Measurements from ENCODE around the gene F7. TPM values are rescaled to one million over a fixed set of nuclear protein-coding genes. Genes with fewer than 3 reads are reported as not detected.
"Not testable (repeated sequence)": the region's sequence is repeated elsewhere in the genome, so short reads cannot be mapped to it uniquely, and the experiment has no call there.

The F7 gene
- total RNA-seq, 1 experiment from 2014 or later: 52.4 TPM

DNA sequence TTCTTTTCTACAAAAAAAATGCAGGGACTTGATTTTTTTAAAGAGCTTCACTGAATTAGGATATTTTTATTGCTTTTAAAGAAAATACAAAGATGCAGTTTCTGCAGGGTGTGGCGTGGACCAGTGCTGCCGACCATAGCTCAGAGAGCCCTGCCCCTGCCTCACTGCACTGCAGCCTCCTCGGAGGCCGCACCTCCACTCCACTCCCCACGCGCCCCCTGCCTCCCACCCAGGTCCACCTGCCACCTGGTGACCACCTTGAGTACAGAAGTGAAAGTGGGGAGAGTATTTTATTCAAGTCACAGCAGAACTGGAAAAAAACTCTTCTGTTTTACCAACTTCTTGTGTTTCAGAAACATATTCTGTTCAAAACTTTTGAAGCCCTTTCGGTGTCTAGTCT lies 7.9 kb upstream of the F7 start:
- Histone ChIP-seq H3K9me3 (no peaks in the 10 kb centered on the region), H3K4me1 (peaks cover 12% of the 10 kb centered on the region; the same call in 1 of the 2 replicates), H3K4me3 (ENCODE audit: low read depth, low read length) (no peak overlapping the region), H3K36me3 (ENCODE audit: control insufficient read depth, insufficient read depth, low read length) (no peaks in the 10 kb centered on the region), H3K27me3 (replicated peaks; ENCODE audit: control insufficient read depth, insufficient read depth, low read length) (no peaks in the 10 kb centered on the region)
- ChIA-PET CTCF (no interaction called here), POLR2A (no interaction called here)
- no peak overlapping the region for H3K27ac Mint-ChIP-seq (ENCODE audit: unreplicated experiment)
- no peaks in the 10 kb centered on the region for H3K36me3 Mint-ChIP-seq (ENCODE audit: insufficient read depth, unreplicated experiment)
- H3K4me3 Mint-ChIP-seq (ENCODE audit: unreplicated experiment): no peak overlapping the region
- BruUV-seq (replicated peaks): no TSS peak
- no peaks in the 10 kb centered on the region for H3K9me3 Mint-ChIP-seq (ENCODE audit: unreplicated experiment)
- no peak for DNase-seq
- peaks cover 7% of the 10 kb centered on the region for H3K4me1 Mint-ChIP-seq (ENCODE audit: low read depth, unreplicated experiment)
- TF ChIP-seq, protein P1, sequence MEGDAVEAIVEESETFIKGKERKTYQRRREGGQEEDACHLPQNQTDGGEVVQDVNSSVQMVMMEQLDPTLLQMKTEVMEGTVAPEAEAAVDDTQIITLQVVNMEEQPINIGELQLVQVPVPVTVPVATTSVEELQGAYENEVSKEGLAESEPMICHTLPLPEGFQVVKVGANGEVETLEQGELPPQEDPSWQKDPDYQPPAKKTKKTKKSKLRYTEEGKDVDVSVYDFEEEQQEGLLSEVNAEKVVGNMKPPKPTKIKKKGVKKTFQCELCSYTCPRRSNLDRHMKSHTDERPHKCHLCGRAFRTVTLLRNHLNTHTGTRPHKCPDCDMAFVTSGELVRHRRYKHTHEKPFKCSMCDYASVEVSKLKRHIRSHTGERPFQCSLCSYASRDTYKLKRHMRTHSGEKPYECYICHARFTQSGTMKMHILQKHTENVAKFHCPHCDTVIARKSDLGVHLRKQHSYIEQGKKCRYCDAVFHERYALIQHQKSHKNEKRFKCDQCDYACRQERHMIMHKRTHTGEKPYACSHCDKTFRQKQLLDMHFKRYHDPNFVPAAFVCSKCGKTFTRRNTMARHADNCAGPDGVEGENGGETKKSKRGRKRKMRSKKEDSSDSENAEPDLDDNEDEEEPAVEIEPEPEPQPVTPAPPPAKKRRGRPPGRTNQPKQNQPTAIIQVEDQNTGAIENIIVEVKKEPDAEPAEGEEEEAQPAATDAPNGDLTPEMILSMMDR (IDR thresholded peaks at IDR 0.05; ENCODE audit: insufficient read depth in 1 of 2, low read depth in 1 of 2, low read length in 1 of 2, severe bottlenecking in 1 of 2, unreplicated experiment in 1 of 2): no peak
- H3K27me3 Mint-ChIP-seq (ENCODE audit: insufficient read depth, unreplicated experiment): no peaks in the 10 kb centered on the region
- intact Hi-C loops (cut with micrococcal nuclease; ENCODE audit: unreplicated experiment): no loop called here

DNA sequence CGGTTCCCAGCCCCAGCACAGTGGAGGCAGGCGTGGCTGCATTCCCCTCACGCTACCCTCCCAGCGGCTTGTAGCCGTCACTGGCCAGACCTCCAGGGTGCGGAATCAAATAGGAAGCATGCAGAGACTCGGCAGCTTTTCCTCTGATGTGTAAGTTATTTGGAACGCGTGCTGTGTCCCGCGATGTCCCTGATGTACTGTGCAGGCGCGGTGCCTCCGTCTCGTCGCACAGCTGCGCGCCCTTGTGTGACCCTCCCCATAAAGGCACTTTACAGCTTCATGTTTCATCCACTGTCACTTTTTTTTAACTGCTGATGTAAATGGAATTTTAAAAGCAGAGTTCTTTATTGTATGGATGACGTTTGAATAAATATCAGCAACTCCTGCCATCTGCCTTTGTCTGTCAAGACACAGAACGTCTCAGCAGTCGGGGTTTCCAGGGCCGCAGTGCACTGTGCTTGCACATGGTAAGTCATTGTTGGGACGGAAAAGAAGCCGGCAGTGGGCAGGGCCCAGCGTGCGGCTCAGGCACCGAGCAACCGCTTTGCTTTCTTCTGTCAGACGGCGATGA lies 7.3 kb upstream of the F7 start:
- TF ChIP-seq, protein P1 (IDR thresholded peaks at IDR 0.05; ENCODE audit: insufficient read depth in 1 of 2, low read depth in 1 of 2, low read length in 1 of 2, severe bottlenecking in 1 of 2, unreplicated experiment in 1 of 2): no peak

GRCh38 chr13:113099142-113099541 lies 6.4 kb upstream of the F7 start:
- Mint-ChIP-seq H3K9me3 (ENCODE audit: unreplicated experiment) (no peaks in the 10 kb centered on the region), H3K27me3 (ENCODE audit: insufficient read depth, unreplicated experiment) (no peaks in the 10 kb centered on the region), H3K36me3 (ENCODE audit: insufficient read depth, unreplicated experiment) (no peaks in the 10 kb centered on the region), H3K4me1 (ENCODE audit: low read depth, unreplicated experiment) (peaks cover 7% of the 10 kb centered on the region), H3K27ac (ENCODE audit: unreplicated experiment) (no peak overlapping the region), H3K4me3 (ENCODE audit: unreplicated experiment) (no peak overlapping the region)
- H3K4me1 ChIP-seq: peaks cover 17% of the 10 kb centered on the region
- no peaks in the 10 kb centered on the region for H3K27me3 ChIP-seq (replicated peaks; ENCODE audit: control insufficient read depth, insufficient read depth, low read length)
- TF ChIP-seq, protein P1 (IDR thresholded peaks at IDR 0.05; ENCODE audit: insufficient read depth in 1 of 2, low read depth in 1 of 2, low read length in 1 of 2, severe bottlenecking in 1 of 2, unreplicated experiment in 1 of 2): no peak
- no peak overlapping the region for H3K4me3 ChIP-seq (ENCODE audit: low read depth, low read length)
- DNase-seq: no peak
- POLR2A ChIA-PET: no interaction called here
- CTCF ChIA-PET: no interaction called here
- intact Hi-C loops (cut with micrococcal nuclease; ENCODE audit: unreplicated experiment): no loop called here
- BruUV-seq (replicated peaks): no TSS peak
- H3K36me3 ChIP-seq (ENCODE audit: control insufficient read depth, insufficient read depth, low read length): no peaks in the 10 kb centered on the region
- no peaks in the 10 kb centered on the region for H3K9me3 ChIP-seq

More for the DNA sequence above, 7.3 kb upstream of the F7 start:
- no peak overlapping the region for H3K4me3 Mint-ChIP-seq (ENCODE audit: unreplicated experiment)
- no peaks in the 10 kb centered on the region for H3K36me3 Mint-ChIP-seq (ENCODE audit: insufficient read depth, unreplicated experiment)
- H3K27ac Mint-ChIP-seq (ENCODE audit: unreplicated experiment): no peak overlapping the region
- H3K4me1 Mint-ChIP-seq (ENCODE audit: low read depth, unreplicated experiment): peaks cover 7% of the 10 kb centered on the region
- H3K27me3 ChIP-seq (replicated peaks; ENCODE audit: control insufficient read depth, insufficient read depth, low read length): no peaks in the 10 kb centered on the region
- CTCF ChIA-PET: no interaction called here
- intact Hi-C loops (cut with micrococcal nuclease; ENCODE audit: unreplicated experiment): no loop called here
- H3K4me3 ChIP-seq (ENCODE audit: low read depth, low read length): no peak overlapping the region
- no peaks in the 10 kb centered on the region for H3K9me3 Mint-ChIP-seq (ENCODE audit: unreplicated experiment)
- no peaks in the 10 kb centered on the region for H3K9me3 ChIP-seq
- no peaks in the 10 kb centered on the region for H3K36me3 ChIP-seq (ENCODE audit: control insufficient read depth, insufficient read depth, low read length)
- POLR2A ChIA-PET: no interaction called here
- no peaks in the 10 kb centered on the region for H3K27me3 Mint-ChIP-seq (ENCODE audit: insufficient read depth, unreplicated experiment)
- no peak for DNase-seq
- no TSS peak for BruUV-seq (replicated peaks)
- peaks cover 12% of the 10 kb centered on the region; the same call in 1 of the 2 replicates for H3K4me1 ChIP-seq

DNA sequence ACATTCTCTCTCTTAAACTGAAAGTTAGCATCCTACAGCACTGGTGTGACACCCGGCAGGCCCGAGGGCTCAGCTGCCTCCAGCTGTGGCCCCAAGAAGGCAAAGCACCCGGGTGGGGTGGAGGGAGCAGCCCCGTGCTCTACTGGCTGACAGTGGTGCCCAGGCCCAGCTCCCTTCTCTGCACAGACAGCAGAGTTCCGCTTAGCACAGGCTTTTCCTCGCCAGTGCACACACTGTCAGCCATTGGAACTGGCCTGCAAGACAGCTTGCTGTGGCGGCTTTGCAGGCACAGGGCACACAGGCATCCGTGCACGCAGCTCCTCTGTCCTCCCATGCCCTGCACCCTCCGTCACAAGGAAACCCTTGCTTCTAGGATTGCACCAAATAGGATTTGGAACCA lies 3.3 kb upstream of the F7 start:
- H3K36me3 ChIP-seq (ENCODE audit: control insufficient read depth, insufficient read depth, low read length); H3K9me3 ChIP-seq; BruUV-seq (replicated peaks); intact Hi-C loops (cut with micrococcal nuclease; ENCODE audit: unreplicated experiment); POLR2A ChIA-PET; DNase-seq; H3K9me3 Mint-ChIP-seq (ENCODE audit: unreplicated experiment); H3K4me3 Mint-ChIP-seq (ENCODE audit: unreplicated experiment); H3K27me3 Mint-ChIP-seq (ENCODE audit: insufficient read depth, unreplicated experiment); CTCF ChIA-PET; H3K27me3 ChIP-seq (replicated peaks; ENCODE audit: control insufficient read depth, insufficient read depth, low read length); H3K27ac Mint-ChIP-seq (ENCODE audit: unreplicated experiment); H3K4me1 Mint-ChIP-seq (ENCODE audit: low read depth, unreplicated experiment); H3K4me3 ChIP-seq (ENCODE audit: low read depth, low read length): not testable (repeated sequence)
- peaks cover 14% of the 10 kb centered on the region for H3K36me3 Mint-ChIP-seq (ENCODE audit: insufficient read depth, unreplicated experiment)
- H3K4me1 ChIP-seq: peaks cover 33% of the 10 kb centered on the region

All from Caco-2 (cell line).